Measurements from ENCODE around the gene DAPP1. TPM values are rescaled to one million over a fixed set of nuclear protein-coding genes. Genes with fewer than 3 reads are reported as not detected.

The DAPP1 gene
- total RNA-seq, 1 donor from 2014 or later, result 0.78 TPM

DNA sequence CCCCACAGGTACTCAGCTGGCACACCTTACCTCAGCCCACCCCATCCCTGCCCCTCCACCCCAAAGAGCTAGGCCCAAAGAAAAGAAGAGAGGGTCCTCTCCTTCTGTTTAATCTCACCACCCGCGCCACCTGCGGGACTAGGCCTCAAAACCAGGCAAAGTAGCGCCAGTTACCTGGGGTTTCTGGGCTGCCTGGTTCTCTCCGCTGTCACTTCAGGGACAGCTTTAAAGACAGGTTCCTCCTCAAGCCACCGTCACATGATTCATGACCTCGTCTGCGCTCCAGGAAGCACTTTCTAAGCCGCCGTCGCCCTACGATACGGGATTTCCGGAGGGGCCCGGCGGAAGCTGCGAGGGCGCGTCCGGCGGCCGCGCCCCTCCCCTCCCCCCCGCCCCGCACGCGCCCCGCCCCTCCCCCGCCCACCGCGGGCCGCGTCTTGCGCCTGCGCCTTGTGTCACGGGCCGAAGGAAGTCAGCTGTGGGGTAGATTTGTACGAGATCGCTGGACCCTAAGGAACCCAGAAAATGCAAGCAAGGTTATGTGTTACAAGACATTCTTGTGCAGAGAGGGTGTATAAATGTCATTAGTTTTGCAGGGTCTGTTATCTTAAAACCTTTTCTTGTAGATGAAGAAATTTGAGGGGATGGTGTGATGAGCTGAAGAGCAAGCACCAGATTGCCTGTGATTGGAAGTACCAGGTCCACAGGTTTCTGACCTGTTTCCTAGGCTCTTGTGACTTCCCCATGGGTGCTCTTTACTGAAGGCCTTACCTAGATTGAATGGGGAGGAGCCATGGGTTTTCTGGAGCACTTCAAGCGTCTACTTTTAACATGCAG is 77.8 kb downstream of the DAPP1 start, which contains the start of gene LAMTOR3:
Gene LAMTOR3, minus strand, starts transcription at position 267 of the 837 bp plus-strand sequence. CDS start 464 bp downstream, outside the sequence.
- DNase-seq (ENCODE audit: low spot score) (peak; percentile 94), ATAC-seq (peak; percentile 99)

DNA sequence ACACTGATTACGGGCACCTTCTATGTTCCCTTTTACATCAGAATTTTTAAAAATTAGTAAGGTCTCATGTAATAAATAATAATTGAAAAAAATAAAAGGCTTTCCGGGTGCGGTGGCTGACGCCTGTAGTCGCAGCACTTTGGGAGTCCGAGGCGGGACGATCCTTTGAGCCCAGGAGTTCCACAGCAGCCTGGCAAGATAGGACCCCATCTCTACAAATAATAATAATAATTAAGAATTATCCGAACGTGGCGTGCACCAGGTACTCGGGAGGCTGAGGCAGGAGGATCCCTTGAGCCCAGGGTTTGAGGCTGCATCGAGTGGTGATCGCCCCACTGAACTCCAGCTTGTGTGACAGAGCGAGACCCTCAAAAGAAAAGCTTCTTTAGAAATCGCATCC is 78.4 kb downstream of the DAPP1 start:
- no peak for ATAC-seq

DNA sequence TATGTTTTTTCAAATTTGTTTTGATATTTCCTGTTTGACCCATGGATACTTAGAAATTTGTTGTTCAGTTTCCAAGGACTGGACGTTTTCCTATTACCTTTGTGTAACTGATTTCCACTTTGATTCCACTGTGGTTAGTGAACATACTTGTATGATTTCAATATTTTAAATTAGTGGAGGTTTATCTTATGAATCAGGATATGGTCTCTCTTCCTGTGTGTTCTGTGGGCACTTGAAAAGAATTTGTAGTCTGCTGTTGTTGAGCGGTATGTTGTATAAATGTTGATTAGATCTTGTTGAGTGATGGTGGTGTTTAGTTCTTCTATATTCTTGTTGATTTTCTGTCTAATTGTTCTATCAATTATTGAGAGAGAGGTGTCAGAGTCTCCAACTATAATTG is 98.8 kb downstream of the DAPP1 start:
- DNase-seq (ENCODE audit: low spot score) (no peak), ATAC-seq (no peak)

More for the DNA sequence above, 78.4 kb downstream of the DAPP1 start:
- no peak for DNase-seq (ENCODE audit: low spot score)

DNA sequence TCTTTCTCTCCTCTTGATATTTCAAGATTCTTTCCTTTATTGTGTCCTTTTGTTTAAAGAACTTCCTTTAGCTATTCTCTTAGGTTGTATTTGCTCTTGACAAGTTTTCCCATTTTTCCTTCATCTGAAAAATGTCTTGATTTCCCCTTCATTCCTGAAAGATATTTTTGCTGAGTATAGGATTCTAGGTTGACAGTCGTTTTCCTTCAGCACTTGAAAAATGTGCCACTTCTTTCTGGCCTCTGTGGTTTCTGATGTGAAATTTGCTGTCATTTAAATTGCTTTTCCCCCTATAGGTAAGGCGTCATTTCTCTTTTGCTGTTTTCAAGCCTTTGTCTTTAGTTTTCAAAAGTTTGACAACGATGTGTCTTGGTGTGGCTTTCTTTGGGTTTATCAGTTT is 100.9 kb downstream of the DAPP1 start:
- DNase-seq (ENCODE audit: low spot score) (no peak), ATAC-seq (no peak)

DNA sequence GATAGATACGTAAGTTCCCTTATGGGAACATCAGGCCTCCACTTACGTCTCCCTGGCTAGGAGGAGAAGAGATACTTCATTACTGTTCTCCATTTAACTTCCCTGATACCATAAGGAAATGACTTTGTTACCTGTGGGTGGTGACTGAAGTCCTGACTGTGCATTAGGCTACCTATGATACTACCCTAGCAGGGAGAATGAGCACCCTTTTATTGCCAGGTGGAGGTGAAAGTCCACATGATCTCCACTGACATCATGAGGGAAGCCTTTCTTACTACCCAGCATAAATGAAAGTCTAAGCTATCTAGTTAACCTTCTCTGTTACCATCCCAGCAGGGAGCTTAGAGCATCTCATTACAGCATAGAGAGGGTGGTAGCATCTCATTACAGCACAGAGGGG is 102.0 kb downstream of the DAPP1 start:
- ATAC-seq, result no peak
- DNase-seq (ENCODE audit: low spot score), result no peak

Other genes with a start within 250 kb of the DAPP1 start
- gene MTTP, start 242.0 kb upstream of the DAPP1 start, total RNA-seq, result 103 TPM
- gene C4orf54, start 159.0 kb upstream of the DAPP1 start, total RNA-seq, result not detected
- 12.3 TPM for gene LAMTOR3, start 77.6 kb downstream of the DAPP1 start, total RNA-seq
- gene DNAJB14, start 129.8 kb downstream of the DAPP1 start, total RNA-seq, result 16.2 TPM
- 35.8 TPM for gene H2AZ1, start 133.4 kb downstream of the DAPP1 start, total RNA-seq